IMR-90 (cell line): Measurements from ENCODE around the gene DLGAP4. TPM values are rescaled to one million over a fixed set of nuclear protein-coding genes. Genes with fewer than 3 reads are reported as not detected.

Source experiments
- ATAC-seq: fragments of 200-7000 bp; cut with Tn5 transposase; 2 replicates; pipeline ENCODE4 v1.9.1; 2020; ENCODE audit warnings: low read depth, mild to moderate bottlenecking, moderate library complexity
- BruUV-seq: library from RNA; stranded (reverse); fragments of 400-500 nt; replicated peaks from 2 replicates; lab custom pipeline; 2021; lab: Mats Ljungman, UMichigan
- CTCF ChIA-PET: fragments of 300-600 bp; formaldehyde crosslinking; extraction: SDS; loops from one replicate; lab custom pipeline; 2021; ENCODE audit warnings: antibody characterized with exemption; lab: Yijun Ruan, JAX
- POLR2A ChIA-PET: fragments of 300-600 bp; sonication (Branson Sonifier 250); formaldehyde crosslinking; loops from one replicate; lab custom pipeline; 2022; ENCODE audit warnings: antibody characterized with exemption; ENCODE audit not compliant: unreplicated experiment; lab: Charles Lee
- DNase-seq: peaks from one replicate; pipeline ENCODE4 v3.0.0; 2013
- H2AFZ ChIP-seq: replicated peaks from 2 replicates; pipeline ENCODE3; 2013; ENCODE audit warnings: low read length, mild to moderate bottlenecking; ENCODE audit not compliant: poor library complexity
- H2AK5ac ChIP-seq: 2 replicates; pipeline ENCODE4 v1.6.1; 2013; ENCODE audit warnings: low read depth, low read length, inconsistent platforms
- H2AK9ac ChIP-seq: replicated peaks from 2 replicates; pipeline ENCODE3; 2013; ENCODE audit warnings: mild to moderate bottlenecking, low read depth, low read length, moderate library complexity; ENCODE audit not compliant: poor library complexity
- H2BK120ac ChIP-seq: 2 replicates; pipeline ENCODE4 v1.6.1; 2013; ENCODE audit warnings: low read depth, low read length, inconsistent platforms
- H2BK15ac ChIP-seq: 3 replicates; pipeline ENCODE4 v1.6.1; 2013; ENCODE audit warnings: low read depth, low read length, inconsistent platforms
- H2BK20ac ChIP-seq: 2 replicates; pipeline ENCODE4 v1.6.1; 2013; ENCODE audit warnings: low read depth, mild to moderate bottlenecking, inconsistent platforms, low read length, moderate library complexity
- H2BK5ac ChIP-seq: 2 replicates; pipeline ENCODE4 v1.6.1; 2013; ENCODE audit warnings: mild to moderate bottlenecking, low read depth, low read length, inconsistent platforms; ENCODE audit not compliant: poor library complexity, severe bottlenecking
- H3K14ac ChIP-seq: replicated peaks from 2 replicates; pipeline ENCODE4 v1.6.1; 2013; ENCODE audit warnings: low read depth, low read length, inconsistent platforms
- H3K18ac ChIP-seq: 2 replicates; pipeline ENCODE4 v1.6.1; 2013; ENCODE audit warnings: low read depth, low read length, control low read depth
- H3K23ac ChIP-seq: 2 replicates; pipeline ENCODE4 v1.6.1; 2013; ENCODE audit warnings: low read depth, low read length, inconsistent platforms
- H3K27ac ChIP-seq: 2 replicates; pipeline ENCODE4 v1.5.1; 2013; ENCODE audit warnings: mild to moderate bottlenecking, control low read depth, low read length; ENCODE audit not compliant: insufficient read depth
- H3K27me3 ChIP-seq: 2 replicates; pipeline ENCODE4 v1.6.1; 2013; ENCODE audit warnings: low read length; ENCODE audit not compliant: control insufficient read depth, insufficient read depth
- H3K36me3 ChIP-seq: 2 replicates; pipeline ENCODE4 v1.6.1; 2013; ENCODE audit warnings: low read length, mixed read lengths; ENCODE audit not compliant: control insufficient read depth, insufficient read depth
- H3K4ac ChIP-seq: 2 replicates; pipeline ENCODE4 v1.6.1; 2013; ENCODE audit warnings: low read depth, low read length, inconsistent platforms
- H3K4me1 ChIP-seq: 2 replicates; pipeline ENCODE4 v1.6.1; 2013; ENCODE audit warnings: low read length, mixed read lengths; ENCODE audit not compliant: control insufficient read depth, insufficient read depth
- H3K4me2 ChIP-seq: 2 replicates; pipeline ENCODE4 v1.6.1; 2013; ENCODE audit warnings: low read depth, mild to moderate bottlenecking, control low read depth, low read length, moderate library complexity
- H3K4me3 ChIP-seq: 2 replicates; pipeline ENCODE4 v1.5.1; 2013; ENCODE audit warnings: low read depth, mild to moderate bottlenecking, control low read depth, low read length, moderate library complexity; ENCODE audit not compliant: insufficient read depth
- H3K56ac ChIP-seq: 2 replicates; pipeline ENCODE4 v1.6.1; 2013; ENCODE audit warnings: low read length, inconsistent platforms; ENCODE audit not compliant: insufficient read depth; ENCODE audit errors: extremely low read depth
- H3K79me1 ChIP-seq, 2 experiments: 2 replicates each; pipeline ENCODE4 v1.6.1; 2013; ENCODE audit warnings: low read length in 2 of 2, inconsistent platforms in 1 of 2, low read depth in 1 of 2
- H3K9ac ChIP-seq: 2 replicates; pipeline ENCODE4 v1.6.1; 2013; ENCODE audit warnings: low read depth, low read length, control low read depth
- H3K9me1 ChIP-seq: 2 replicates; pipeline ENCODE4 v1.6.1; 2013; ENCODE audit warnings: low read length, inconsistent platforms; ENCODE audit not compliant: insufficient read depth
- H3K9me3 ChIP-seq: 2 replicates; pipeline ENCODE4 v1.6.1; 2013; ENCODE audit warnings: low read length; ENCODE audit not compliant: control insufficient read depth, insufficient read depth
- H4K20me1 ChIP-seq: 2 replicates; pipeline ENCODE4 v1.6.1; 2013; ENCODE audit warnings: low read length, inconsistent platforms; ENCODE audit not compliant: insufficient read depth
- H4K5ac ChIP-seq: 2 replicates; pipeline ENCODE4 v1.6.1; 2013; ENCODE audit warnings: mild to moderate bottlenecking, low read depth, low read length, control low read depth
- H4K8ac ChIP-seq, 2 experiments: 2 replicates each; pipeline ENCODE4 v1.6.1; 2013; ENCODE audit warnings: low read depth in 2 of 2, low read length in 2 of 2, control low read depth in 1 of 2, inconsistent platforms in 1 of 2
- H4K91ac ChIP-seq: 2 replicates; pipeline ENCODE4 v1.6.1; 2013; ENCODE audit warnings: low read depth, low read length, inconsistent platforms; ENCODE audit not compliant: insufficient read depth
- BHLHE40 ChIP-seq: fragments of 150-350 bp; IDR thresholded peaks from 2 replicates; pipeline ENCODE4 v1.6.1; 2016; ENCODE audit warnings: mild to moderate bottlenecking, low read depth, low read length
- CEBPB ChIP-seq: IDR thresholded peaks from 2 replicates; pipeline ENCODE4 v1.6.1; 2012; ENCODE audit warnings: low read depth, low read length, improper control_type of control experiment
- CHD1 ChIP-seq: IDR thresholded peaks from 2 replicates; pipeline ENCODE4 v1.6.1; 2012; ENCODE audit warnings: low read depth, low read length, improper control_type of control experiment
- ELK1 ChIP-seq: fragments of 150-350 bp; IDR thresholded peaks from 2 replicates; pipeline ENCODE4 v1.6.1; 2016; ENCODE audit warnings: low read depth, mild to moderate bottlenecking, low read length, moderate library complexity, borderline replicate concordance
- FOS ChIP-seq: fragments of 150-350 bp; IDR thresholded peaks from 2 replicates; pipeline ENCODE4 v1.6.1; 2016; ENCODE audit warnings: low read depth, low read length
- MAFK ChIP-seq: IDR thresholded peaks from 2 replicates; pipeline ENCODE4 v1.6.1; 2012; ENCODE audit warnings: low read depth, low read length, improper control_type of control experiment
- MXI1 ChIP-seq: IDR thresholded peaks from 2 replicates; pipeline ENCODE4 v1.6.1; 2012; ENCODE audit warnings: low read depth, mild to moderate bottlenecking, low read length, moderate library complexity, borderline replicate concordance
- RFX5 ChIP-seq: IDR thresholded peaks from 2 replicates; pipeline ENCODE4 v1.8.0; 2012; ENCODE audit warnings: low read depth, mild to moderate bottlenecking, low read length, moderate library complexity
- SMC3 ChIP-seq: fragments of 150-350 bp; IDR thresholded peaks from 2 replicates; pipeline ENCODE4 v1.6.1; 2016; ENCODE audit warnings: low read depth, mild to moderate bottlenecking, antibody characterized with exemption, low read length, moderate library complexity
- WGBS, 2 experiments: methylation state at CpG; one replicate each; pipeline versions ENCODE4 v1.1.5 to v1.1.7; 2013; ENCODE audit warnings: missing lambda C conversion rate in 2 of 2; ENCODE audit not compliant: insufficient read length in 1 of 2; ENCODE audit errors: extremely low coverage in 2 of 2; 5-methylcytosine and 5-hydroxymethylcytosine counted together
- dilution Hi-C: fragments of 300-500 bp; cut with HindIII; formaldehyde crosslinking; loops from one replicate; pipeline ENCODE4 v1.14.3; 2018; ENCODE audit warnings: low sequenced_read_pairs; ENCODE audit not compliant: unreplicated experiment
- in situ Hi-C: fragments of 300-500 bp; cut with MboI; formaldehyde crosslinking; loops from 3 replicates; pipeline ENCODE4 v1.14.3; 2019; ENCODE audit warnings: low sequenced_read_pairs, inconsistent platforms, mixed read lengths
- intact Hi-C: fragments of 100-400 bp; cut with micrococcal nuclease; formaldehyde crosslinking; loops from 2 replicates; pipeline ENCODE4 v1.10.0; 2022
- polyA plus RNA-seq, 3 experiments: library from polyadenylated mRNA; depleted of rRNA; stranded (reverse); fragments of >200 nt; gene quantifications; 2 replicates each; pipeline ENCODE4 v1.2.3, GENCODE V29; 2012; ENCODE audit warnings: low replicate concordance in 1 of 3
- total RNA-seq: library from RNA; depleted of rRNA; stranded (reverse); fragments of >200 nt; gene quantifications from 2 replicates; pipeline ENCODE4 v1.2.3, GENCODE V29; 2012
- TF ChIP-seq, protein P1 (sequence below): conservative IDR thresholded peaks from 2 replicates; pipeline ENCODE4 v1.5.1; 2012; ENCODE audit warnings: mild to moderate bottlenecking, low read depth, low read length, improper control_type of control experiment

The DLGAP4 gene
- total and polyA plus RNA-seq, 2 of the 4 experiments (the other 2 are of a cell fraction) = 32.3 to 73.2 TPM

DNA sequence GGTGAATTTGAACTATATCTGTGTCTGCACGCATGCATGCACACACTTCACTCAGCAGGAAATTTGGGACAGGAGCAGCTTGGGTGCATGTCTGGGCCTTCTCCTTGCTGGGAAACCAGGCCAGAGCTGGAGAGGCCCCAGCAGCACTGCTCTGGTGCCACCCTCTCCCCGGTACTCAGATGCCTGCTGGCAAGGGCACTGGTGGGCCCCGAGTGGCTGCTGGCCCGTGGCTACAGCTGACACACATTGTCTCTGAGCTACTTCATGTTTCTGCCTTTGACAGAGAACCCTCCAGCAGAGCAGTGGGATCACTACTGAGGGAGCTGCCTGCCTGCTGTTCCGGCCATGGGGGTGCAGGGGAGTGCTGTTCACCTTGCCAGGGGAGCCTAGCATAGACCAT lies 37.5 kb downstream of the DLGAP4 start:
- 75% methylated on average over 1 of the region's 5 CpGs; no CpG with 5 or more reads in 1 of the 2 experiments for WGBS, 2 experiments
- TF ChIP-seq FOS (no peak), RFX5 (no peak), MXI1 (no peak), SMC3 (no peak), ELK1 (no peak), BHLHE40 (no peak), CHD1 (no peak), MAFK (no peak), CEBPB (no peak)
- TF ChIP-seq, protein P1, sequence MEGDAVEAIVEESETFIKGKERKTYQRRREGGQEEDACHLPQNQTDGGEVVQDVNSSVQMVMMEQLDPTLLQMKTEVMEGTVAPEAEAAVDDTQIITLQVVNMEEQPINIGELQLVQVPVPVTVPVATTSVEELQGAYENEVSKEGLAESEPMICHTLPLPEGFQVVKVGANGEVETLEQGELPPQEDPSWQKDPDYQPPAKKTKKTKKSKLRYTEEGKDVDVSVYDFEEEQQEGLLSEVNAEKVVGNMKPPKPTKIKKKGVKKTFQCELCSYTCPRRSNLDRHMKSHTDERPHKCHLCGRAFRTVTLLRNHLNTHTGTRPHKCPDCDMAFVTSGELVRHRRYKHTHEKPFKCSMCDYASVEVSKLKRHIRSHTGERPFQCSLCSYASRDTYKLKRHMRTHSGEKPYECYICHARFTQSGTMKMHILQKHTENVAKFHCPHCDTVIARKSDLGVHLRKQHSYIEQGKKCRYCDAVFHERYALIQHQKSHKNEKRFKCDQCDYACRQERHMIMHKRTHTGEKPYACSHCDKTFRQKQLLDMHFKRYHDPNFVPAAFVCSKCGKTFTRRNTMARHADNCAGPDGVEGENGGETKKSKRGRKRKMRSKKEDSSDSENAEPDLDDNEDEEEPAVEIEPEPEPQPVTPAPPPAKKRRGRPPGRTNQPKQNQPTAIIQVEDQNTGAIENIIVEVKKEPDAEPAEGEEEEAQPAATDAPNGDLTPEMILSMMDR = no peak
- Histone ChIP-seq H2BK20ac (no peak overlapping the region), H2AFZ (no peak overlapping the region), H4K5ac (no peak overlapping the region), H4K20me1 (no peaks in the 10 kb centered on the region), H3K23ac (no peak overlapping the region), H2AK9ac (no peak overlapping the region), H2AK5ac (no peak overlapping the region), H3K79me1 (no peaks in the 10 kb centered on the region), H3K4me1 (no peaks in the 10 kb centered on the region), H3K9ac (no peak overlapping the region), H3K14ac (no peak overlapping the region), H2BK120ac (no peak overlapping the region), H2BK5ac (no peak overlapping the region), H2BK15ac (no peak overlapping the region), H3K9me1 (no peaks in the 10 kb centered on the region), H4K8ac (no peak overlapping the region), H3K27ac (no peak overlapping the region), H3K18ac (no peak overlapping the region), H3K56ac (no peak overlapping the region), H3K4me2 (no peak overlapping the region), H3K9me3 (no peaks in the 10 kb centered on the region), H3K4ac (no peak overlapping the region), H4K91ac (no peak overlapping the region), H3K4me3 (no peak overlapping the region), H3K36me3 (no peaks in the 10 kb centered on the region), H3K27me3 (peaks cover 8% of the 10 kb centered on the region; the same call in 1 of the 2 replicates)
- intact Hi-C loops (no loop called here), in situ Hi-C loops (no loop called here), dilution Hi-C loops (no loop called here)
- BruUV-seq = no TSS peak
- POLR2A ChIA-PET = no interaction called here
- DNase-seq (no peak), ATAC-seq (no peak)
- CTCF ChIA-PET = interaction anchor here (1.2 kb wide), 1 partner anchor 11 kb away, joined by 3 read pairs; no protein-coding TSS in a partner anchor
